Measurements from ENCODE around the gene FRMD4A. TPM values are rescaled to one million over a fixed set of nuclear protein-coding genes. Genes with fewer than 3 reads are reported as not detected.

Gene FRMD4A
- total and polyA plus RNA-seq, 2 of the 4 experiments (the other 2 are of a cell fraction), result 30.3 to 68.8 TPM

- TF ChIP-seq MAFK (IDR thresholded peaks at IDR 0.05; ENCODE audit: low read depth, low read length), result no peak
- no peak for TF ChIP-seq RCOR1 (IDR thresholded peaks at IDR 0.05; ENCODE audit: insufficient replicate concordance, low read length)
- no peak for TF ChIP-seq POLR2A (IDR thresholded peaks at IDR 0.05; ENCODE audit: low read depth, low read length)
Observed at GRCh38 chr10:13957856-13958255, 372.9 kb downstream of the FRMD4A start (continued).

GRCh38 chr10:13956826-13957225, 373.9 kb downstream of the FRMD4A start:
- Histone ChIP-seq H4K20me1 (ENCODE audit: insufficient read depth, low read length) (no peaks in the 10 kb centered on the region), H3K4me1 (ENCODE audit: control insufficient read depth, insufficient read depth, low read length) (peaks cover 15% of the 10 kb centered on the region), H2BK120ac (ENCODE audit: low read depth, low read length) (peak overlapping the region; percentile 39; the same call in 1 of the 2 replicates), H4K91ac (ENCODE audit: insufficient read depth, low read depth, low read length) (peak overlapping the region; percentile 17; the same call in 1 of the 2 replicates), H2AK5ac (ENCODE audit: low read depth, low read length) (peak overlapping the region; percentile 2; the same call in 1 of the 2 replicates), H3K56ac (ENCODE audit: extremely low read depth, insufficient read depth, low read length) (0 out of 2 replicates have a peak overlapping the region, but pooled peaks have one; percentile 0), H4K5ac (ENCODE audit: low read depth, low read length) (peak overlapping the region; percentile 17; the same call in 1 of the 2 replicates), H2BK15ac (ENCODE audit: low read depth, low read length) (peak overlapping the region; percentile 1; the same call in 1 of the 3 replicates), H3K9me3 (ENCODE audit: control insufficient read depth, insufficient read depth, low read length) (no peaks in the 10 kb centered on the region), H2AFZ (replicated peaks; ENCODE audit: low read length, poor library complexity) (peak overlapping the region; percentile 66), H3K79me1 (ENCODE audit: low read depth in 1 of 2, low read length in 2 of 2) (peaks cover 0 to 11% of the 10 kb centered on the region in 2 experiments; a peak in 1 of 4 replicates), H3K18ac (ENCODE audit: low read depth, low read length) (peak overlapping the region; percentile 33; the same call in 1 of the 2 replicates), H3K27ac (ENCODE audit: insufficient read depth, low read length) (peak overlapping the region; percentile 4; the same call in 1 of the 2 replicates), H3K14ac (replicated peaks; ENCODE audit: low read depth, low read length) (peak overlapping the region; percentile 32), H3K23ac (ENCODE audit: low read depth, low read length) (peak overlapping the region; percentile 6; the same call in 1 of the 2 replicates), H3K9ac (ENCODE audit: low read depth, low read length) (peak overlapping the region; percentile 3; the same call in 1 of the 2 replicates), H4K8ac (ENCODE audit: low read depth in 2 of 2, low read length in 2 of 2) (peak overlapping the region; percentile 17 to 70; a peak in 1 of 4 replicates), H3K4ac (ENCODE audit: low read depth, low read length) (peak overlapping the region; percentile 21; the same call in 1 of the 2 replicates), H2AK9ac (replicated peaks; ENCODE audit: low read depth, low read length, poor library complexity) (no peak overlapping the region), H3K9me1 (ENCODE audit: insufficient read depth, low read length) (peaks cover 12% of the 10 kb centered on the region), H3K27me3 (ENCODE audit: control insufficient read depth, insufficient read depth, low read length) (no peaks in the 10 kb centered on the region), H2BK5ac (ENCODE audit: low read depth, low read length, poor library complexity, severe bottlenecking) (peak overlapping the region; percentile 9), H3K4me2 (ENCODE audit: low read depth, low read length) (peak overlapping the region; percentile 14), H3K4me3 (ENCODE audit: insufficient read depth, low read depth, low read length) (no peak overlapping the region), H3K36me3 (ENCODE audit: control insufficient read depth, insufficient read depth, low read length) (no peaks in the 10 kb centered on the region), H2BK20ac (ENCODE audit: low read depth, low read length) (peak overlapping the region; percentile 58; the same call in 1 of the 2 replicates)
- DNase-seq (peak; percentile 80), ATAC-seq (ENCODE audit: low read depth) (peak; percentile 70)
- BruUV-seq (replicated peaks), result no TSS peak
- TF ChIP-seq CTCF (conservative IDR thresholded peaks at IDR 0.05; ENCODE audit: low read depth, low read length) (peak; percentile 51), RAD21 (IDR thresholded peaks at IDR 0.05; ENCODE audit: low read length) (peak; percentile 42; the same call in 1 of the 2 replicates), SMC3 (IDR thresholded peaks at IDR 0.05; ENCODE audit: low read depth, low read length) (peak; percentile 42), MXI1 (IDR thresholded peaks at IDR 0.05; ENCODE audit: borderline replicate concordance, low read depth, low read length) (no peak), FOS (IDR thresholded peaks at IDR 0.05; ENCODE audit: low read depth, low read length) (no peak), RCOR1 (IDR thresholded peaks at IDR 0.05; ENCODE audit: insufficient replicate concordance, low read length) (no peak), MAFK (IDR thresholded peaks at IDR 0.05; ENCODE audit: low read depth, low read length) (no peak)
- intact Hi-C loops (cut with micrococcal nuclease) (loop anchor here (2.0 kb wide), 1 partner anchor 170 kb away; no protein-coding TSS in a partner anchor), in situ Hi-C loops (cut with MboI; ENCODE audit: low sequenced_read_pairs) (no loop called here), dilution Hi-C loops (cut with HindIII; ENCODE audit: low sequenced_read_pairs, unreplicated experiment) (no loop called here)
- ChIA-PET CTCF (no interaction called here), POLR2A (ENCODE audit: unreplicated experiment) (no interaction called here)
- no CpG with 5 or more reads among the region's 8 CpGs for WGBS, 2 experiments (ENCODE audit: extremely low coverage in 2 of 2, insufficient read length in 1 of 2)

Measured in IMR-90 (cell line).